Activated CD8-positive, alpha-beta memory T cell treated with anti-CD3 and anti-CD28 coated beads for 24 hours (primary cell): Measurements from ENCODE around the gene RASSF7.

Experiments
- DNase-seq: peaks from one replicate; pipeline ENCODE4 v3.0.0-alpha.2; 2020

RASSF7 gene

GRCh38 chr11:553083-553987 lies 7.4 kb upstream of the RASSF7 start:
- DNase-seq: no peak

- DNase-seq: no peak
Measured at GRCh38 chr11:553988-554340, 6.8 kb upstream of the RASSF7 start.

- peak; percentile 87 for DNase-seq
Measured at GRCh38 chr11:554428-555226, 6.1 kb upstream of the RASSF7 start.

GRCh38 chr11:555227-555779 lies 5.5 kb upstream of the RASSF7 start:
- no peak for DNase-seq

GRCh38 chr11:555780-556661 lies 4.7 kb upstream of the RASSF7 start:
- DNase-seq: no peak

GRCh38 chr11:556662-557256 lies 4.0 kb upstream of the RASSF7 start:
- no peak for DNase-seq

GRCh38 chr11:557328-558132 lies 3.2 kb upstream of the RASSF7 start:
- no peak for DNase-seq

- no peak for DNase-seq
Measured at GRCh38 chr11:558503-558902, 2.3 kb upstream of the RASSF7 start.

- DNase-seq: no peak
Measured at GRCh38 chr11:559020-559620, 1.6 kb upstream of the RASSF7 start.

GRCh38 chr11:559712-560304 lies 962 bp upstream of the RASSF7 start:
- DNase-seq: no peak

GRCh38 chr11:561148-562003 lies 606 bp downstream of the RASSF7 start:
- DNase-seq: no peak

- no peak for DNase-seq
Measured at GRCh38 chr11:562046-562645, 1.4 kb downstream of the RASSF7 start.

GRCh38 chr11:563066-563811 lies 2.5 kb downstream of the RASSF7 start:
- no peak for DNase-seq

- no peak for DNase-seq
Measured at GRCh38 chr11:563812-564578, 3.2 kb downstream of the RASSF7 start.

- no peak for DNase-seq
Measured at GRCh38 chr11:565921-566509, 5.2 kb downstream of the RASSF7 start.

GRCh38 chr11:567011-567628 lies 6.3 kb downstream of the RASSF7 start:
- DNase-seq: no peak
